Coronary artery (tissue), 2 donors: ENCODE measurements around the gene PAQR5.
"Not testable (repeated sequence)": the region's sequence is repeated elsewhere in the genome, so short reads cannot be mapped to it uniquely, and the experiment has no call there.

ENCODE experiments used
- DNase-seq: peaks from one replicate; pipeline ENCODE4 v3.0.0-alpha.2; 2017; ENCODE audit warnings: low spot score
- H3K27ac ChIP-seq, 2 donors: fragments of 200-600 bp; sonication (generic); one replicate each; pipeline ENCODE4 v1.5.1; 2016 to 2019
- H3K4me3 ChIP-seq: fragments of 200-600 bp; sonication (generic); 2 replicates; pipeline ENCODE4 v1.5.1; 2016; ENCODE audit warnings: mild to moderate bottlenecking, moderate library complexity
- TF ChIP-seq, protein P1 (sequence below): fragments of 200-600 bp; sonication (generic); IDR thresholded peaks from one replicate; pipeline ENCODE4 v1.5.1; 2019; ENCODE audit warnings: antibody characterized with exemption

Gene PAQR5

DNA sequence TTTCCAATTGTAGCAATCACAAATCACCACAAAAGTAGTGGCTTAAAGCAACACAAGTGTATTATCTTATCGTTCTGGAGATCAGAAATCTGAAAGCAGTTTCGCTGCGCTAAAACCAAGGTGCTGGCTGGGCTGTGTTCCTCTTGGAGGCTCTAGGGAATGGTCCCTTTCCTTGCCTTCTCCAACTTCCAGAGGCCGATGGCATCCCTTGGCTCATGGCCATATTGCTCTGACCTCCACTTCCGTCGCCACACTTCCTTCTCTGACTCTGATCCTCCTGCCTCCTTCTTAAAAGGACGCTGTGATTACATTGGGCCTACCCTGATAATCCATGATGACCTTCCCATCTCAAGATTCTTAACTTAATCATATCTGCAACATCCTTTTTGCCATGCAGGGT, 10.7 kb upstream of the PAQR5 start:
- TF ChIP-seq, protein P1, sequence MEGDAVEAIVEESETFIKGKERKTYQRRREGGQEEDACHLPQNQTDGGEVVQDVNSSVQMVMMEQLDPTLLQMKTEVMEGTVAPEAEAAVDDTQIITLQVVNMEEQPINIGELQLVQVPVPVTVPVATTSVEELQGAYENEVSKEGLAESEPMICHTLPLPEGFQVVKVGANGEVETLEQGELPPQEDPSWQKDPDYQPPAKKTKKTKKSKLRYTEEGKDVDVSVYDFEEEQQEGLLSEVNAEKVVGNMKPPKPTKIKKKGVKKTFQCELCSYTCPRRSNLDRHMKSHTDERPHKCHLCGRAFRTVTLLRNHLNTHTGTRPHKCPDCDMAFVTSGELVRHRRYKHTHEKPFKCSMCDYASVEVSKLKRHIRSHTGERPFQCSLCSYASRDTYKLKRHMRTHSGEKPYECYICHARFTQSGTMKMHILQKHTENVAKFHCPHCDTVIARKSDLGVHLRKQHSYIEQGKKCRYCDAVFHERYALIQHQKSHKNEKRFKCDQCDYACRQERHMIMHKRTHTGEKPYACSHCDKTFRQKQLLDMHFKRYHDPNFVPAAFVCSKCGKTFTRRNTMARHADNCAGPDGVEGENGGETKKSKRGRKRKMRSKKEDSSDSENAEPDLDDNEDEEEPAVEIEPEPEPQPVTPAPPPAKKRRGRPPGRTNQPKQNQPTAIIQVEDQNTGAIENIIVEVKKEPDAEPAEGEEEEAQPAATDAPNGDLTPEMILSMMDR, result no peak
- Histone ChIP-seq H3K4me3 (no peak overlapping the region), H3K27ac (no peak overlapping the region)
- no peak for DNase-seq

DNA sequence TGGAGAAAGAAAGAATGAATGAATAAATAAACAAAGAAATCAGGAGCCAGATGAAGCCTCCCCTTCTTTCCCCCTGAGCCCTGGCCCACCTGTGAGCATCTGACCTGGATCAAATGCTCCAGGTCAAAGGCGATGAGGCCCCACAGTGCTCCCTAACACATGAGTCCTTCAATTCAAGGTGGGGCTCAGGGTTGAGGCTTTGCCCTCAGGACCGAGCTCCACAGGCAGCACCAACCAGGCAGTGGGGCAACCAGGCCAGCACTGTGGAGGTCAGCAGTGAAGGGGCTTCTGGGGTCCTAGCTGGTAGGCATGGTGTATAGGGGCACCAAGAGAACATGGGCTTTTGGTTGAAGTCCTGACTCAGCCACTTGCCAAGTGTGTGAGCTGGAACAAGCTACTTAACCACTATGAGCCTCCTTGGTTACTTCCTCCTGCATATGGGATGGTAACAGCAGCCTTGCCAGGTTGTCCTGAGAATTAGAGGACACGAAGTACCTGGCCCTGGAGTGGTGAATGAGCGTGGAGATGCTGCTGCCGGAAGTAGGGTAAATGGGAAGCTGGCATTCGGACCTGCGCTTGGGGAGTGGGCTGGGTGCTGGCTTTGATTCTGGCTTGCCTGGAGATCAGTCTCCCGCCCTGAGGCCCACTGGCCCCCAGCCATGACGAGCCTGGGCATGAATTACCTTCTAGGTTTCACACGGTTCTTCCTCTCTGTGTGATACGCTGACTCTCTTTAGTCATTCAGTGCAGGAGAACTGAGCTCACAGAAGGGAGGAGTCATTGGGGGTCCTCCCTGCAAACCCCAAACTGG, 10.0 kb upstream of the PAQR5 start:
- Histone ChIP-seq H3K4me3 (no peak overlapping the region), H3K27ac (peak overlapping the region in 1 of 2 donors; percentile 7)
- TF ChIP-seq, protein P1, result no peak
- DNase-seq, result no peak

DNA sequence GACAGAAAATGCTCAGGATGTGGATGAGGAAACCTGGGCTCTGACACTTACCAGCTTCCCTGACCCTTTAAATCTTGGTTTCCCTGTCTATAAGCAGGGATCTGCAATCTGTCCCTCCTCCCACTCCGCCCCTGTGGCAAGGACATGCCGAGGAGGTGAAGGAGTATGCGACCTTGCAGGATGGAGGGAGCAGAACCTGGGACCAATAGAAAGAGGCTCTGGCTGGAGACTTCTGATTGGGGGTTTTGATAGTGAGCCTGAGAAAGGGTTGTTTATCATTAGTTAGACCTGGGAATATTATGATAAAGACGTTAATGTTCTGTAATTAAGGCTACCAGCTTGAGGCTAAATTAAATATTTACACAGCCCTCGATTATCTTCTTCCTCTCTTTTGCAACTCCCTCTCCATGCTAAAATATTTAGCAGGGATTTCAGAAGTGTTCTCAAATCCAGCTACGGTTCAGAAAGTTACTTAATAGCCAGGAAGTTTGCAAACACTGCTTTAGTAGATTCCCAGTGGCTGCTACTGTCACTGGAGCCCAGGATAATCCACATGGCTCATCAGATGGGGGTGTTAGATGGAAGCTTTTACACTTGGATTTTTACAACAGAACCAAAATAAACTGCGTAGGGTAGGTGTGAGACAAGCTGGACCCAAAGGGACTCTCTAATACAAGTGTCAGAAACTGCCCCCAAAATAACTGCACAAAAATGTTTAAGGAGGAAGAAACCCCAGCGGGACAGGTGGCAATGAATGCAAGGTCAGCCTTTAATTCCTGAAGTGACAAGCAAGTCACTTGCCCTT, 9.2 kb upstream of the PAQR5 start:
- peak overlapping the region in 1 of 2 donors; percentile 10 for H3K27ac ChIP-seq
- TF ChIP-seq, protein P1, result no peak
- no peak overlapping the region for H3K4me3 ChIP-seq
- no peak for DNase-seq

DNA sequence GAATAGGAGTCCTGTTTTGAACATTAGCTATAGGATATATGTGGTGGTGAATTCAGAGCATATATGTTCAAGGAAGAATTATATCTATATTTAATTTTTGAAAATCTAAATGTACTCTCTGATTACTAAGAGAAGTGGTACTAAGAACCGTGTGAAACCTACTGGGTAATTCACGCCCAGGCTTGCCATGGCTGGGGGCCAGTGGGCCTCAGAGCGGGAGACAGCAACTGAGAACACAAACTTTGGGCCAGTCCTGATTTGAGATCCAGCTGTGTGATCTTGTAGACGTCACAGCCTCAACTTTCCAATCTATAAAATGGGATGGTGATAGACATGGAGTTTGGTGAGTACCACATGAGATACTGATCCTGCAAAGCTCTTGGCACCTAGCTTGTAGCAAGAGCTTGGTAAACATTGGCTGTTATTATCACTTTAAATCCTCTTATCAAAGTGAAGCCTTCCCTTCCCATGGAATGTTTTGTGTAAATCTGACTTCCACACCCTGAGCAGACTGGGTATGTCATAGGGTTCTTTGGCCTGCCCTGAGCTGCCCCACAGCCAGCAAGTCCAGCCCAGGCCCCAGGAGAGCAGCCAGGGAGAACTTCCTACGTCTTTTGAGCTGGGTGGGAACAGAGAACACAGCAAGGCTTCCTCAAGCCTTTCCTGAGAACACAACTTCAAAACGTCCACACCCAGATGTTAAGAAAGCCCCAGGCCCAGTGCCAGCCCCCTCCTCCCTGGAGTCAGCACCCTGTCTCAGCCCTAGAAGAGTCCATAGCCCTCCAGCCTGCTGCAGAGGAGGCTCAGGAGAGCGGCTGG, 8.2 kb upstream of the PAQR5 start:
- Histone ChIP-seq H3K4me3 (no peak overlapping the region), H3K27ac (no peak overlapping the region)
- DNase-seq, result no peak
- TF ChIP-seq, protein P1, result no peak

DNA sequence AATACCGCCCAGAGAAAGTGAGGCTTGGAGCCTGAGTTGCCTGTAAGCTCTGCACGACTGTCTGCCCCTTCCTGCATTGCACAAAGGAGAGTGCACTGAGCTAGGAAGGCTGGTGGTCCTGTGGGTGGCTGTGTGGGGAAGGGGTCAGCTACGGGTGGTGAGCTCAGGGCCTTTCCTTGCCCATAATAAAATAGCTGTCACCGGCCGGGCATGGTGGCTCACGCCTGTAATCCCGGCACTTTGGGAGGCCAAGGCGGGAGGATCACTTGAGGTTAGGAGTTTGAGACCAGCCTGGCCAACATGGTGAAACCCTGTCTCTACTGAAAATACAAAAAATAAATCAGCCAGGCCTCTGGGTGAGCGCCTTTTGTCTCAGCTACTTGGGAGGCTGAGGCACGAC, 7.1 kb upstream of the PAQR5 start:
- not testable (repeated sequence) for H3K27ac ChIP-seq, DNase-seq

DNA sequence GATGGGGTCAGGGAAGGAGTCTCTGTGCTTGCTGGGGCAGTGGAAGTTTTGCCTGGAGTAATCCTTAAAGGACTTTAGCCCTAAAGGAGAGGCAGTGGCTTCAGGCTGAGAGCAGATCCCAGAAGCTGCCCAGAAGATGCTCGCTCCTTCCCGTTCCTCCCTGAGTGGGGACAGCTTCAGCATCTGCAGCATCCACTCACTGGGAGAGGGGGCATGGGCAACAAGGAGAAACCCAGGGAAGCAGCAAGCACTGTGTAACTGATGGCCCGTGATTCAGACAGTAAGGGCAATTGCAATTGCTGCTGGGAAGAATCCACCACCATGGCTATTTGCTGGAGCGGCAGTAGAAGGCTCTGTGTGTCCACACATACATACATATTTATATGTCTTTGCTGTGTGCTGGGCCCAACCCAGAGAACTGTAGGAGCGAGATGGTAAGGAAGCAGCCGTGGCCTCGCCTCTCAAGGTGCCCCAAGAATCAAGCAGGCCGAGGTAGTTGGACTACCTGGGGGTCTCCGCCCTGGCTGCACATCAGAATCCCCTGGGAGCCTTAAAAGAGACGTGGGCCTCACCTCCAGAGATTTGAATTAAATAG, 5.8 kb upstream of the PAQR5 start:
- no peak overlapping the region for H3K27ac ChIP-seq
- H3K4me3 ChIP-seq, result no peak overlapping the region
- TF ChIP-seq, protein P1, result no peak
- DNase-seq, result no peak

More for the DNA sequence above, 7.1 kb upstream of the PAQR5 start:
- H3K4me3 ChIP-seq, result not testable (repeated sequence)
